ENCODE measurements around the gene NANP. TPM values are rescaled to one million over a fixed set of nuclear protein-coding genes. Genes with fewer than 3 reads are reported as not detected.

The NANP gene
- total and polyA plus RNA-seq, 2 donors (not counting 1 experiment from before 2014, with no cell fraction given): 8.8 to 9.4 TPM

- TF ChIP-seq CTCF (conservative IDR thresholded peaks at IDR 0.05 in 1 of 2, IDR thresholded peaks at IDR 0.05 in 1 of 2; ENCODE audit: low read depth in 1 of 2, low read length in 2 of 2): no peak
- TF ChIP-seq EZH2 (IDR thresholded peaks at IDR 0.05; ENCODE audit: low read length, missing control alignments): no peak
- Histone ChIP-seq H3K36me3 (ENCODE audit: control insufficient read depth, insufficient read depth, low read length) (no peaks in the 10 kb centered on the region), H3K79me2 (ENCODE audit: control insufficient read depth, insufficient read depth, low read length) (no peaks in the 10 kb centered on the region), H3K4me3 (replicated peaks in 1 of 4; ENCODE audit: control extremely low read depth in 1 of 4, insufficient read depth in 1 of 4, low read depth in 3 of 4, low read length in 4 of 4) (no peak overlapping the region), H3K4me1 (ENCODE audit: control insufficient read depth, extremely low read depth, insufficient read depth, low read length) (no peaks in the 10 kb centered on the region), H3K9me3 (ENCODE audit: control insufficient read depth, insufficient read depth, low read depth, low read length) (no peaks in the 10 kb centered on the region), H2AFZ (ENCODE audit: low read length) (no peak overlapping the region), H3K27me3 (ENCODE audit: control insufficient read depth, insufficient read depth, low read length) (no peaks in the 10 kb centered on the region), H4K20me1 (ENCODE audit: control insufficient read depth, extremely low read depth, insufficient read depth, low read length) (no peaks in the 10 kb centered on the region), H3K27ac (ENCODE audit: insufficient read depth, low read length) (no peak overlapping the region), H3K9ac (ENCODE audit: insufficient read depth, low read length) (no peak overlapping the region), H3K4me2 (ENCODE audit: extremely low read depth, insufficient read depth, low read length) (no peak overlapping the region)
- DNase-seq (ENCODE audit: low read depth in 2 of 2): no peak
Observed at GRCh38 chr20:25644814-25645213, 21.0 kb upstream of the NANP start.

GRCh38 chr20:25643716-25644115, 19.9 kb upstream of the NANP start:
- Histone ChIP-seq H3K4me1 (ENCODE audit: control insufficient read depth, extremely low read depth, insufficient read depth, low read length) (no peaks in the 10 kb centered on the region), H2AFZ (ENCODE audit: low read length) (no peak overlapping the region), H3K9me3 (ENCODE audit: control insufficient read depth, insufficient read depth, low read depth, low read length) (no peaks in the 10 kb centered on the region), H3K4me3 (replicated peaks in 1 of 4; ENCODE audit: control extremely low read depth in 1 of 4, insufficient read depth in 1 of 4, low read depth in 3 of 4, low read length in 4 of 4) (no peak overlapping the region), H4K20me1 (ENCODE audit: control insufficient read depth, extremely low read depth, insufficient read depth, low read length) (no peaks in the 10 kb centered on the region), H3K36me3 (ENCODE audit: control insufficient read depth, insufficient read depth, low read length) (no peaks in the 10 kb centered on the region), H3K79me2 (ENCODE audit: control insufficient read depth, insufficient read depth, low read length) (no peaks in the 10 kb centered on the region), H3K4me2 (ENCODE audit: extremely low read depth, insufficient read depth, low read length) (no peak overlapping the region), H3K27ac (ENCODE audit: insufficient read depth, low read length) (no peak overlapping the region), H3K27me3 (ENCODE audit: control insufficient read depth, insufficient read depth, low read length) (no peaks in the 10 kb centered on the region), H3K9ac (ENCODE audit: insufficient read depth, low read length) (no peak overlapping the region)
- TF ChIP-seq CTCF (conservative IDR thresholded peaks at IDR 0.05 in 1 of 2, IDR thresholded peaks at IDR 0.05 in 1 of 2; ENCODE audit: low read depth in 1 of 2, low read length in 2 of 2): no peak
- TF ChIP-seq EZH2 (IDR thresholded peaks at IDR 0.05; ENCODE audit: low read length, missing control alignments): no peak
- DNase-seq (ENCODE audit: low read depth in 2 of 2): no peak

- no peaks in the 10 kb centered on the region for H3K36me3 ChIP-seq (ENCODE audit: control insufficient read depth, insufficient read depth, low read length)
- H3K27me3 ChIP-seq (ENCODE audit: control insufficient read depth, insufficient read depth, low read length): no peaks in the 10 kb centered on the region
- no peak overlapping the region for H3K9ac ChIP-seq (ENCODE audit: insufficient read depth, low read length)
- peak in 1 of 2 donors; percentile 2 for DNase-seq (ENCODE audit: low read depth in 2 of 2)
- H2AFZ ChIP-seq (ENCODE audit: low read length): no peak overlapping the region
- no peak overlapping the region for H3K4me3 ChIP-seq (replicated peaks in 1 of 4; ENCODE audit: control extremely low read depth in 1 of 4, insufficient read depth in 1 of 4, low read depth in 3 of 4, low read length in 4 of 4)
- H3K4me1 ChIP-seq (ENCODE audit: control insufficient read depth, extremely low read depth, insufficient read depth, low read length): no peaks in the 10 kb centered on the region
- no peaks in the 10 kb centered on the region for H4K20me1 ChIP-seq (ENCODE audit: control insufficient read depth, extremely low read depth, insufficient read depth, low read length)
- TF ChIP-seq CTCF (conservative IDR thresholded peaks at IDR 0.05 in 1 of 2, IDR thresholded peaks at IDR 0.05 in 1 of 2; ENCODE audit: low read depth in 1 of 2, low read length in 2 of 2): no peak
- no peak for TF ChIP-seq EZH2 (IDR thresholded peaks at IDR 0.05; ENCODE audit: low read length, missing control alignments)
- no peaks in the 10 kb centered on the region for H3K79me2 ChIP-seq (ENCODE audit: control insufficient read depth, insufficient read depth, low read length)
- no peak overlapping the region for H3K4me2 ChIP-seq (ENCODE audit: extremely low read depth, insufficient read depth, low read length)
- H3K9me3 ChIP-seq (ENCODE audit: control insufficient read depth, insufficient read depth, low read depth, low read length): no peaks in the 10 kb centered on the region
- no peak overlapping the region for H3K27ac ChIP-seq (ENCODE audit: insufficient read depth, low read length)
Observed at GRCh38 chr20:25637247-25637646, 13.4 kb upstream of the NANP start.
